SK-N-SH treated with all-trans-retinoic acid at 6 μM for 48 hours (cell line): Measurements from ENCODE around the gene MRRF.
"Not testable (repeated sequence)": the region's sequence is repeated elsewhere in the genome, so short reads cannot be mapped to it uniquely, and the experiment has no call there.

ENCODE experiments used
- ARNTL ChIP-seq: fragments of 450-650 bp; formaldehyde crosslinking; IDR thresholded peaks from 2 replicates; pipeline ENCODE4 v1.5.0; 2020; ENCODE audit warnings: low read depth, mild to moderate bottlenecking, moderate library complexity, borderline replicate concordance
- BACH2 ChIP-seq: fragments of 250-450 bp; sonication (Bioruptor Pico); IDR thresholded peaks from 2 replicates; pipeline ENCODE4 v1.9.0; 2021; ENCODE audit warnings: mild to moderate bottlenecking, borderline replicate concordance
- SNAI2 ChIP-seq: fragments of 250-450 bp; sonication (Bioruptor Pico); IDR thresholded peaks from 2 replicates; pipeline ENCODE4 v1.5.0; 2020; ENCODE audit warnings: mild to moderate bottlenecking, moderate library complexity
- ZFP3 ChIP-seq: fragments of 250-450 bp; sonication (Bioruptor Pico); IDR thresholded peaks from 2 replicates; pipeline ENCODE4 v1.5.0; 2020; ENCODE audit warnings: mild to moderate bottlenecking, moderate library complexity
- ZFP30 ChIP-seq: fragments of 450-650 bp; formaldehyde crosslinking; IDR thresholded peaks from 2 replicates; pipeline ENCODE4 v1.5.0; 2022; ENCODE audit warnings: mild to moderate bottlenecking, moderate library complexity
- TF ChIP-seq, protein P1 (sequence below): fragments of 250-450 bp; sonication (Bioruptor Pico); IDR thresholded peaks from 2 replicates; pipeline ENCODE4 v1.8.0; 2020; ENCODE audit warnings: mild to moderate bottlenecking, moderate library complexity, borderline replicate concordance
- TF ChIP-seq, protein P2 (sequence below): fragments of 250-450 bp; sonication (Bioruptor Pico); IDR thresholded peaks from 2 replicates; pipeline ENCODE4 v1.5.1; 2020; ENCODE audit warnings: low read depth, mild to moderate bottlenecking, moderate library complexity

DNA sequence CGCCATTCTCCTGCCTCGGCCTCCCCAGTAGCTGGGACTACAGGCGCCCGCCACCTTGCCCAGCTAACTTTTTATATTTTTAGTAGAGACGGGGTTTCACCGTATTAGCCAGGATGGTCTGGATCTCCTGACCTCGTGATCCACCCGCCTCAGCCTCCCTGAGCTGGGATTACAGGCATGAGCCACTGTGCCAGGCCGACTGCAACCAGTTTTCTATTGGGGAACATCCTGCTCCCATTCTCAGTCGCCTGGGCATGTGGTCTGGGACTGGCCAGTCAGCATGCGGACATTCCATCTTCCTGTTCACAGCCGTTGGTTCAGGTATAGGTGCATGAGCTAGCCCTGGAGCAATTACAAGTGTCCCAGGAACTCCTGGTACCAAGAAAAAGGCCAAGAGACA lies 98.4 kb downstream of the MRRF start:
- not testable (repeated sequence) for TF ChIP-seq SNAI2 (CRISPR knock-in tag); BACH2; ZFP30; ARNTL (CRISPR knock-in tag); ZFP3 (CRISPR knock-in tag)
- TF ChIP-seq, protein P1, sequence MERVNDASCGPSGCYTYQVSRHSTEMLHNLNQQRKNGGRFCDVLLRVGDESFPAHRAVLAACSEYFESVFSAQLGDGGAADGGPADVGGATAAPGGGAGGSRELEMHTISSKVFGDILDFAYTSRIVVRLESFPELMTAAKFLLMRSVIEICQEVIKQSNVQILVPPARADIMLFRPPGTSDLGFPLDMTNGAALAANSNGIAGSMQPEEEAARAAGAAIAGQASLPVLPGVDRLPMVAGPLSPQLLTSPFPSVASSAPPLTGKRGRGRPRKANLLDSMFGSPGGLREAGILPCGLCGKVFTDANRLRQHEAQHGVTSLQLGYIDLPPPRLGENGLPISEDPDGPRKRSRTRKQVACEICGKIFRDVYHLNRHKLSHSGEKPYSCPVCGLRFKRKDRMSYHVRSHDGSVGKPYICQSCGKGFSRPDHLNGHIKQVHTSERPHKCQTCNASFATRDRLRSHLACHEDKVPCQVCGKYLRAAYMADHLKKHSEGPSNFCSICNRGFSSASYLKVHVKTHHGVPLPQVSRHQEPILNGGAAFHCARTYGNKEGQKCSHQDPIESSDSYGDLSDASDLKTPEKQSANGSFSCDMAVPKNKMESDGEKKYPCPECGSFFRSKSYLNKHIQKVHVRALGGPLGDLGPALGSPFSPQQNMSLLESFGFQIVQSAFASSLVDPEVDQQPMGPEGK (CRISPR knock-in tag): not testable (repeated sequence)
- TF ChIP-seq, protein P2, sequence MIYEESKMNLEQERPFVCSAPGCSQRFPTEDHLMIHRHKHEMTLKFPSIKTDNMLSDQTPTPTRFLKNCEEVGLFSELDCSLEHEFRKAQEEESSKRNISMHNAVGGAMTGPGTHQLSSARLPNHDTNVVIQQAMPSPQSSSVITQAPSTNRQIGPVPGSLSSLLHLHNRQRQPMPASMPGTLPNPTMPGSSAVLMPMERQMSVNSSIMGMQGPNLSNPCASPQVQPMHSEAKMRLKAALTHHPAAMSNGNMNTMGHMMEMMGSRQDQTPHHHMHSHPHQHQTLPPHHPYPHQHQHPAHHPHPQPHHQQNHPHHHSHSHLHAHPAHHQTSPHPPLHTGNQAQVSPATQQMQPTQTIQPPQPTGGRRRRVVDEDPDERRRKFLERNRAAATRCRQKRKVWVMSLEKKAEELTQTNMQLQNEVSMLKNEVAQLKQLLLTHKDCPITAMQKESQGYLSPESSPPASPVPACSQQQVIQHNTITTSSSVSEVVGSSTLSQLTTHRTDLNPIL (CRISPR knock-in tag): not testable (repeated sequence)
